Glutamatergic neuron (in vitro differentiated cells): ENCODE data around the gene STXBP6. TPM values are rescaled to one million over a fixed set of nuclear protein-coding genes. Genes with fewer than 3 reads are reported as not detected.
"Not testable (repeated sequence)": the region's sequence is repeated elsewhere in the genome, so short reads cannot be mapped to it uniquely, and the experiment has no call there.

Source experiments
- DNase-seq: peaks from one replicate; pipeline ENCODE4 v3.0.0; 2022
- H3K27ac Mint-ChIP-seq: one replicate; pipeline ENCODE4 v1.8.0; 2020; ENCODE audit warnings: mild to moderate bottlenecking, mixed read lengths, inconsistent platforms; ENCODE audit not compliant: unreplicated experiment
- H3K27me3 Mint-ChIP-seq: one replicate; pipeline ENCODE4 v1.8.0; 2020; ENCODE audit warnings: mild to moderate bottlenecking, moderate library complexity, mixed read lengths, inconsistent platforms; ENCODE audit not compliant: unreplicated experiment
- H3K36me3 Mint-ChIP-seq: one replicate; pipeline ENCODE4 v1.8.0; 2020; ENCODE audit warnings: mild to moderate bottlenecking, mixed read lengths, inconsistent platforms; ENCODE audit not compliant: unreplicated experiment
- H3K4me1 Mint-ChIP-seq: one replicate; pipeline ENCODE4 v1.8.0; 2020; ENCODE audit warnings: mild to moderate bottlenecking, low read depth, mixed read lengths, inconsistent platforms; ENCODE audit not compliant: unreplicated experiment
- H3K4me3 Mint-ChIP-seq: one replicate; pipeline ENCODE4 v1.8.0; 2020; ENCODE audit warnings: mild to moderate bottlenecking, mixed read lengths, inconsistent platforms; ENCODE audit not compliant: unreplicated experiment
- H3K9me3 Mint-ChIP-seq: one replicate; pipeline ENCODE4 v1.8.0; 2020; ENCODE audit warnings: mild to moderate bottlenecking, moderate library complexity, mixed read lengths, inconsistent platforms; ENCODE audit not compliant: unreplicated experiment
- CTCF ChIP-seq: fragments of 200-600 bp; sonication (generic); IDR thresholded peaks from one replicate; pipeline ENCODE4 v1.5.0; 2021; ENCODE audit not compliant: partially characterized antibody, unreplicated experiment
- total RNA-seq: library from RNA; stranded (reverse); fragmentation: NEBNext Ultra II Directional; extraction: Animal tissue kit (Norgen Biotek cat#: 25700); gene quantifications from one replicate; pipeline ENCODE4 v1.2.1, GENCODE V29; 2021; ENCODE audit not compliant: unreplicated experiment

STXBP6 gene
- total RNA-seq, 1 donor from 2014 or later: 0.49 TPM

GRCh38 chr14:24774187-24774915 lies 275.6 kb downstream of the STXBP6 start:
- no peak overlapping the region for H3K4me3 Mint-ChIP-seq

DNA sequence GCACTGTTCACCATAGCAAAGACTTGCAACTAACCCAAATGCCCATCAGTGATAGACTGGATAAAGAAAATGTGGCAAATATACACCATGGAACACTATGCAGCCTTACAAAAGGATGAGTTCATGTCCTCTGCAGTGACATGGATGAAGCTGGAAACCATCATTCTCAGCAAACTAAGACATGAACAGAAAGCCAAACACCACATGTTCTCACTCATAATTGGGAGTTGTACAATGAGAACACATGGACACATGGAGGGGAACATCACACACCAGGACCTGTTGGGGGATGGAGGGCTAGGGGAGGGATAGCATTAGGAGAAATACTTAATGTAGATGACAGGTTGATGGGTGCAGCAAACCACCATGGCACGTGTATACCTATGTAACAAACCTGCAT lies 276.4 kb downstream of the STXBP6 start:
- H3K4me1 Mint-ChIP-seq, H3K36me3 Mint-ChIP-seq, H3K27me3 Mint-ChIP-seq, H3K4me3 Mint-ChIP-seq, DNase-seq, H3K27ac Mint-ChIP-seq, H3K9me3 Mint-ChIP-seq: not testable (repeated sequence)

More at GRCh38 chr14:24774187-24774915, 275.6 kb downstream of the STXBP6 start:
- no peaks in the 10 kb centered on the region for H3K4me1 Mint-ChIP-seq
- no peak overlapping the region for H3K27ac Mint-ChIP-seq
- H3K9me3 Mint-ChIP-seq: peaks cover 3% of the 10 kb centered on the region
- no peaks in the 10 kb centered on the region for H3K27me3 Mint-ChIP-seq
- H3K36me3 Mint-ChIP-seq: no peaks in the 10 kb centered on the region
- TF ChIP-seq CTCF: no peak
- no peak for DNase-seq

DNA sequence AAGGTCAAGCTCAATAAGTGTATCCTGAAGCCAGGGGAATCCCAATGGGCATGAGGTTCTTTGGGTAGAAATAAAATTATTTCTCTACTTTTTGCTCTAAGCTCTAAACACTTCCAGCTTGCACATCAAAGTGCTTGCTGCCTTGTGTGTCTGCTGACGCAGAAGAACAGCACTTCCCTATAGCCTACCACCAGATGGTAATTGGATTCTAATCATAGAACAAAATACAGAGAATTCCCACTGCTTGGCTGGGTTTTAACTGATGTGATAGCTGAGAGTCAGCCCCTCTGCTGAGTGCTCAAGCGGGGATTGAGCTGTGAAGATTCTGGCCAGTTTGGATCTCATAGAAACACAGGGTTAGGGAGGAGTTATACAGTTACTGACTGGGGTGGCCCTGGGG lies 283.5 kb downstream of the STXBP6 start:
- Mint-ChIP-seq H3K4me1 (peaks cover 4% of the 10 kb centered on the region), H3K4me3 (no peak overlapping the region), H3K9me3 (no peaks in the 10 kb centered on the region), H3K36me3 (peaks cover 6% of the 10 kb centered on the region), H3K27me3 (no peaks in the 10 kb centered on the region), H3K27ac (no peak overlapping the region)
- no peak for TF ChIP-seq CTCF
- DNase-seq: no peak

DNA sequence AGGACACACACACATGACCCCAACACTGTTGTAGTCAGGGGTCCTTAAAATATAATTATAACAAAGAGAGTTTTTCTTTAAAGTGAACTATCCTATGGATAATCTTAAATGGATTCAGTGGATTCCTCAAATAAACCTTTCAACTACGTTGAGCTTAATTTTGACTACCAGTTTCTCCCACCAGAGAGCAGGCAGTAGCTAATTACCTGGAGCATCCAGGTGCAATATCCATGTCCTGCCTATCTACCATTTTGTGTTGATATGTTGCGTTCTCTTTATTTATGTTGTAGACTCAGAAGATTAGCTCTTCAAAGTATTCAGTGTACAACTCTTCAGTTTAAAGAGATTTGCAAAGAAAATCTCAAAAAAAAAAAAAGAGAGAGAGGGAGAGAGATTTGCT lies 288.8 kb downstream of the STXBP6 start:
- H3K4me1 Mint-ChIP-seq: peaks cover 2% of the 10 kb centered on the region
- no peak for TF ChIP-seq CTCF
- H3K4me3 Mint-ChIP-seq: no peak overlapping the region
- peaks cover 2% of the 10 kb centered on the region for H3K27me3 Mint-ChIP-seq
- no peaks in the 10 kb centered on the region for H3K9me3 Mint-ChIP-seq
- H3K36me3 Mint-ChIP-seq: no peaks in the 10 kb centered on the region
- DNase-seq: no peak
- H3K27ac Mint-ChIP-seq: no peak overlapping the region
